Left ventricle myocardium superior (tissue), 1 donor: Measurements from ENCODE around the gene DUSP1. TPM values are rescaled to one million over a fixed set of nuclear protein-coding genes. Genes with fewer than 3 reads are reported as not detected.
"Not testable (repeated sequence)": the region's sequence is repeated elsewhere in the genome, so short reads cannot be mapped to it uniquely, and the experiment has no call there.

Experiments
- ATAC-seq: fragments of 200-7000 bp; cut with Tn5 transposase; one replicate; pipeline ENCODE4 v1.9.1; 2020; ENCODE audit warnings: mild to moderate bottlenecking, moderate library complexity
- DNase-seq: peaks from one replicate; pipeline ENCODE4 v3.0.0-alpha.2; 2020
- intact Hi-C: fragments of 100-400 bp; cut with micrococcal nuclease; formaldehyde crosslinking; loops from one replicate; pipeline ENCODE4 v1.11.0; 2022
- total RNA-seq: library from RNA; stranded (reverse); fragmentation: NEBNext Ultra II Directional; extraction: Animal tissue kit (Norgen Biotek cat#: 25700); gene quantifications from one replicate; pipeline ENCODE4 v1.2.1, GENCODE V29; 2021
- donor health status: DM: no; HTN: yes; CAD: no; lungs with severe emphysema.

DUSP1 gene
- total RNA-seq, 1 donor from 2014 or later: 98.9 TPM

- DNase-seq, ATAC-seq, intact Hi-C loops: not testable (repeated sequence)
Measured at GRCh38 chr5:172784162-172784561, 13.2 kb upstream of the DUSP1 start.

GRCh38 chr5:172783319-172783718, 12.3 kb upstream of the DUSP1 start:
- DNase-seq, intact Hi-C loops, ATAC-seq: not testable (repeated sequence)

- intact Hi-C loops: no loop called here
- no peak for DNase-seq
- no peak for ATAC-seq
Measured at GRCh38 chr5:172782169-172783039, 11.4 kb upstream of the DUSP1 start.

GRCh38 chr5:172779691-172780341, 8.8 kb upstream of the DUSP1 start:
- no peak for ATAC-seq
- DNase-seq: no peak
- intact Hi-C loops: loop anchor here (10.0 kb wide), 1 partner anchor 125 kb away; no protein-coding TSS in a partner anchor

GRCh38 chr5:172777881-172778814, 7.2 kb upstream of the DUSP1 start:
- peak; percentile 17 for ATAC-seq
- DNase-seq: no peak
- intact Hi-C loops: loop anchor here (10.0 kb wide), 1 partner anchor 127 kb away; no protein-coding TSS in a partner anchor

- DNase-seq (no peak), ATAC-seq (no peak)
- intact Hi-C loops: loop anchor here (10.0 kb wide), 1 partner anchor 129 kb away; no protein-coding TSS in a partner anchor
Measured at GRCh38 chr5:172776235-172776594, 5.2 kb upstream of the DUSP1 start.

- no peak for ATAC-seq
- intact Hi-C loops: loop anchor here (10.0 kb wide), 1 partner anchor 129 kb away; no protein-coding TSS in a partner anchor
- peak; percentile 71 for DNase-seq
Measured at GRCh38 chr5:172775326-172776234, 4.6 kb upstream of the DUSP1 start.

- intact Hi-C loops: loop anchor here (5.0 to 10.0 kb wide), 2 partner anchors 57 to 130 kb away; no protein-coding TSS in a partner anchor
- no peak for ATAC-seq
- no peak for DNase-seq
Measured at GRCh38 chr5:172774561-172775315, 3.7 kb upstream of the DUSP1 start.

GRCh38 chr5:172773481-172774469, 2.8 kb upstream of the DUSP1 start:
- no peak for DNase-seq
- intact Hi-C loops: loop anchor here (5.0 to 10.0 kb wide), 2 partner anchors 56 to 131 kb away; no protein-coding TSS in a partner anchor
- no peak for ATAC-seq

GRCh38 chr5:172772112-172772906, 1.3 kb upstream of the DUSP1 start:
- DNase-seq (peak; percentile 93), ATAC-seq (peak; percentile 35)
- intact Hi-C loops: loop anchor here (5.0 to 10.0 kb wide), 2 partner anchors 55 to 132 kb away; no protein-coding TSS in a partner anchor

- intact Hi-C loops: loop anchor here (5.0 to 10.0 kb wide), 2 partner anchors 54 to 133 kb away; no protein-coding TSS in a partner anchor
- peak; percentile 0 for ATAC-seq
- no peak for DNase-seq
Measured at GRCh38 chr5:172771439-172772111, 580 bp upstream of the DUSP1 start.

GRCh38 chr5:172770374-172770674, 671 bp downstream of the DUSP1 start:
- no peak for ATAC-seq
- intact Hi-C loops: loop anchor here (5.0 to 10.0 kb wide), 2 partner anchors 53 to 134 kb away; no protein-coding TSS in a partner anchor
- no peak for DNase-seq

GRCh38 chr5:172769616-172770373, 1.2 kb downstream of the DUSP1 start:
- ATAC-seq (no peak), DNase-seq (peak; percentile 64)
- intact Hi-C loops: loop anchor here (5.0 to 10.0 kb wide), 2 partner anchors 52 to 135 kb away; no protein-coding TSS in a partner anchor

- ATAC-seq (no peak), DNase-seq (no peak)
- intact Hi-C loops: no loop called here
Measured at GRCh38 chr5:172769342-172769615, 1.7 kb downstream of the DUSP1 start.
